HG03064 (cell line): ENCODE data around the gene SNX22.

ENCODE experiments used
- ATAC-seq: cut with Tn5 transposase; IDR thresholded peaks from one replicate; pipeline ENCODE4 v1.9.1; 2021; ENCODE audit warnings: low read depth; ENCODE audit not compliant: unreplicated experiment

SNX22 gene

DNA sequence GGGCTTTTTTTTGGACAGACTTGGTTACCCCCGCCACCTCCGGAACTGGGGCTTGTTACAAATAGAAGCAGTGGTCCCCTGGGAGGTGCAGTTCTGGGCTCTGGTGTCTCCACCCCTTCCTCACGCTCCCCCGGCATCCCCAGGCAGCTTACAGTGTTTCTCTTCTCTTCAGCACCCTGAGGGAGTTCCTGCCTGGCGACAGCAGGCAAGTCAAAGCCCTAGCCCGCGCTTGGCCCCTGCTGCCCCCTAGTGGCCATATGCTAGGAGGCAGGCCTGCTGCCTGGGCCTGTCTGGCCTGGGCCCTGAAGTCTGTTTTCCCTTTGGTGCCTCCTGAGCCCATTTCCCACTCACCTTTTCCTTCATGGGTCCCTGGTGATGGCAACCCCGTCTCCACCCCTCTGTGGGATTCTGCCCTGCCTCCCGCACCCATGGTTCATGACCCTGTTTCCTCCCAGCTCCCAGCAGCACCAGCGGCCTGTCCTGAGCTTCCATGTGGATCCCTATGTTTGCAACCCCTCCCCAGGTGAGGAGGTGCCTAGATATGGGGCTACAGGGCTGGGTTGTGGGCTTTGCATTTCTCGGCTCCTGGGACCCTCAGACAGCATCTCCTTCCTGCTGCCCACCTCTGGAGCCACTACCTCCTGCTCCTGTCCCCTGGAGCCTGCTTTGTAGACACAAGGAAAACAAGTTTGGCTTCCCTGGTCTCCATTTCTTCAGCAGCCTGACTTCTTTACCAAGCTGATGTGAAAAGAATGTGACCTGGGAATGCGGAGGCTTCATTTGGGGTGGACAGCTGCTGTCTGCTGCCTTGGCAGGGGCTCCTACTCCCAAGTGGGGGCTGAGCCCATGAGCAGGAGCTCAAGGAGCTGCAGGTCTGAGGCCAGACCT, 2.2 kb downstream of the SNX22 start:
- peak; percentile 39 for ATAC-seq

DNA sequence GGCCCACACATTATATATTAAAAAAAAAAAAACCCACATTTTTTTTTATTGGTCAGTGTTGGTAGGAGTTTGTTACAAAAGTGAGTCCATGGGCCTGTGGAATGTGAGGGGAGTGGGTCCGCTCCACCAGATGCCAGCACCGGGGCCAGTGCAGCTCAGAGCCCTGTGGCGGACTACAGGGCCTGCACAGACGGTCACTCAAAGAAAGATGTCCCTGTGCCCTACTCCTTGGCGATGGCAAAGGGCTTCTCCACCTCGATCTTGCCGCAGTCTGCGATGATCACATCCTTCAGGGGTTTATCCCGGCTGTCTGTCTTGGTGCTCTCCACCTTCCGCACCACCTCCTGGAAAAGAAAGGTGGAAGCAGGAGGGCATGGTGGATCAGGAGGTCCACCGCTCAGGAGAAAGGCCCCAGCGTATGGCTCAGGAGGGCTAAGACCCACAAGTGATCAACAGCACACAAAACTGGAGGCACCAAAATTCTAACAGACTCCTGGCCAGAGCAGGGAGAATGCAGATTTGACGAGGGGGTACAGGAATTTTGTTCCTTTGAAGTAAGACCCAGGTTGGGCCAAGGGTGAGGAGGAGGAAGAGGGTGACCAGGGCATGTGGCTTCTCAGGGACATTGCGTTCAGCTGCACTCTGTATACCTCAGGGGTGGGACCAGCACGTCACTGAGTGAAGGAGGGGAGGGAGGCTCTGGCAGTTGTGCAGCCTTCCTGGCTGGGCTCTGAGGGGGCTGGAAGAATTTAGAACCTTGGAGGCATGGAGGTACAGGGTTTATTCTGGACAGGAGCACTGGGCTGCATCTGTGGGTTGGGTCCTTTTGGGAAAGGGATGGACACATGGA, 4.5 kb downstream of the SNX22 start:
- no peak for ATAC-seq

DNA sequence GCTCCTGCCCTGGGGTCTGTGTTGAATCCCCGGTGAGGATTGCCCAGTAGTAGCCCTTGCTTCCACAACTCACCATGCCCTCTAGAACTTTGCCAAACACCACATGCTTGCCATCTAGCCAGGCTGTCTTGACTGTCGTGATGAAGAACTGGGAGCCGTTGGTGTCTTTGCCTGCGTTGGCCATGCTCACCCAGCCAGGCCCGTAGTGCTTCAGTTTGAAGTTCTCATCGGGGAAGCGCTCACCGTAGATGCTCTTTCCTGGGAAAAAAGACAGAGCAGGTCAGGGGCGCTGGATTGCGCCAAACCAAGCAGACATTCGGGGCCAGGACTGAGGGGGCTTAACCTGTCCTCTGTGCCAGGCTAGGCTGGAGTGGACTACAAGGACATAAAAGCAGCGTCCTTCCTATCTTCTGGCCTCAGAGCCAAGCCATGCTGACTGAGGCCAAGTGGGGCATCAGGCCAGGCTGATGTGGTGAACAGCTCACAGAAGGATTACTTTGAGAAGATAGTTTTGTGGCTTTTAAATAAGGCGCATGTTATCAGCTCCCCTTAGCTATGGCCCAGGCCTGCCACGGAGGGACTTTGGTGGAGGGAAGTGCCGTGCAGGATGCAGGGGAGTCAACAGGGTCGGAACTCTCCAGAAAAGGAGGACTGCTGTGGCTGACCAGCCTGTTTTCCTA, 5.3 kb downstream of the SNX22 start:
- no peak for ATAC-seq

DNA sequence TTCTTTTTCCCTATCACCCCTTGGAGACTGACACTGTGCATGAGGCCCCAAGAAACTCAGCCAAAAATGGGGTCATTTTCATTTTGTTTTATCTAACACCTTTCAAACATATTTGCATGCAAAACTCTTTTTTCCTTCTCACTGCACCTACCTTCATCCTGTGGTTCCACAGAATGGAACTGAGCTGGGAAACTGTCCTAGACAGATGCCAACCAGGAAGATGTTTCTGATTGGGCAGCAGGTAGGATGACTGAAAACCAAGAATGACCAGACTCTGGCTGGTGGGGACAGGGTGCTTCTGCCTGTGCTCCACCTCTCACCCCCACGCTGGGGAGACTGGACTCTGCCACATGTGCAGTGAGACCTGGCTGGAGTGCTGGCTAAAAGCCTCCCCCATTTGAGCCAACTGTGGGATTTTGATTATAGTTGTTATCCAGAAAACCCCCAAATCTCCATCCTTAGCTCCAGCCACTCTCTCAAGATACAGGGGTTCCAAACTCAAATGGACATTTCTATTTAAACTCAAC, 6.1 kb downstream of the SNX22 start:
- ATAC-seq, result no peak

DNA sequence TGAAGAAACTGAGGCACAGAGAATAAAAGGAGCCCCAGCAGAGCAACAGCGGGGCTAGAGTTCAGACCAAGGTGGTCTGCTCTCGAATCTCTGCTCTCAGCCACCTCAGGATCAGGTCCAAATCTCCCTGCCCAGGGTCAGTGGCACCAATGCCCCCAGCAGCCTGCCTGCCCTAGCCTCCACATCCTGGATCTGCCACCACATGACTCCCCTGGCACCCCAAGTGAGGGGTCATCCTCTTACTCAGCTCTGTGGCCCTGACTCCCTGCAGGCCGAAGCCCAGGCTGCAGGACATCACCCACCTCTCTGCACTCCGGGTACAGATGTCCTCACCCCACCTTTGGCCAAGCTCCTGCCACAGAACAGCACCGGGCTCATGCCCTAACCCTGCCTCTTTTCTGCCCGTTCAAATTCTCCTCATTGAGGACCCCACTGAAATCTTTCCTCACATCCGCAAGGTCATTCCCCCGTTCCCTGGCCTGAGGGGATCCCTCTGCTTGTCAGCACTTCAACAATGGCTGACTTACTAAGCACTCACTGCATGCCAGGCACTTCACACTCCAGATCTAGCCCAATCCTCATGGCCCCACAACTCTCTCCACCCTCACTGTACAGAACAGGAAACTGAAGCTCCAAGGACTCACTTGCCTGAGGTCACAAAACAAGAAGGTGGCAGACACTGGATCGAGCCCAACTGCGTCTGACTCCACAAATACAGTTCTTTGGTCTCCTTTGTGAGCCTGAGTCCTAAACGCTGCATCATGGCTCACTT, 7.0 kb downstream of the SNX22 start:
- ATAC-seq, result no peak

DNA sequence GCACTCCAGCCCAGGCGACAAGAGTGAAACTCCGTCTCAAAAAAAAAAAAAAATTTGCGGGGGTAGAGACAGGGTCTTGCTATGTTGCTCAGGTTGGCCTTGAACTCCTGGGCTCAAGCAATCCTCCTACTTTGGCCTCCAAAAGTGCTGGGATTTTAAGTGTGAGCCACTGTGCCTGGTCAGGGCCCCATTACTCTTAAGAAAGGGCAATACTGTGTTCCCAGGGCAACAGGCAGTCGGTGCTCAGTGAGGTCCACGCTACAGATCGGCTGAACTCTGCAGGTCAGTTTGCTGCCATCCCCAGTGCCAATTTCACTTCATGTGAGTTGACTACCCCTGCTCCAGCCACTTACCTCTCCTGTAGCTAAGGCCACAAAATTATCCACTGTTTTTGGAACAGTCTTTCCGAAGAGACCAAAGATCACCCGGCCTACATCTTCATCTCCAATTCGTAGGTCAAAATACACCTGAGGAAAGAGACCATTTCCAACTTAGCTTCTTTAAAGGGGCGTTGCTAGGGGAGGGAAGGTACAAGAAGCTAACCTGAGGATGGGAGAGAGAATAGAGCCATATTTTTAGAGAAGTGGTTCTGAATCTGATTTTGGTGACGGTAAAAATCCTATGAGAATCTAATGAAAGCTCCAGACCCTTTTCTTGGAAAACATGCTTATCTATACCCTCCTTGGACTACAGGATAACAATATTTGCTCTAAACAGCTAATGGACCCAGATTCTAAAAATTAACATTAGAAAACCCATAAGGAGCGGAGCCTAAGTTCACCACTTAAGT, 10.4 kb downstream of the SNX22 start:
- ATAC-seq, result no peak

DNA sequence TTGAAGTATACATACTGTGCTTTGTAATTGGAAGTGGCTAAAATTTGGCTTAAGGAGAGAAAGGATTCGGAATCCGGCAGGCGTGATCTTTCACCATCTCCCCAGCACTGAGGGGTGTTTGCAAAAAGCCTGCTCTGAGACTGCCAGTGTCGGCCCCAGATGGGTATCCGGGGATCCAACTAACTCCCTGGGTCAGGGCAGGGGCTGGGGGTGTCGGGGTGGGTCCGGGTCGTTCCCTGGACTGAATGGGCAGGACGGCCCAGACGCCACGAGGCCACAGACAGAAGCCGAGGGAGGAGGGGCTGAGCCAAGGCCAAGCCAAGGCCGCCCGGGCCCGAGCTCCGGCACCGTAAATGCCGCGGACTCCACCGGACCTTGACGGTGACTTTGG, 10.9 kb downstream of the SNX22 start:
- no peak for ATAC-seq

DNA sequence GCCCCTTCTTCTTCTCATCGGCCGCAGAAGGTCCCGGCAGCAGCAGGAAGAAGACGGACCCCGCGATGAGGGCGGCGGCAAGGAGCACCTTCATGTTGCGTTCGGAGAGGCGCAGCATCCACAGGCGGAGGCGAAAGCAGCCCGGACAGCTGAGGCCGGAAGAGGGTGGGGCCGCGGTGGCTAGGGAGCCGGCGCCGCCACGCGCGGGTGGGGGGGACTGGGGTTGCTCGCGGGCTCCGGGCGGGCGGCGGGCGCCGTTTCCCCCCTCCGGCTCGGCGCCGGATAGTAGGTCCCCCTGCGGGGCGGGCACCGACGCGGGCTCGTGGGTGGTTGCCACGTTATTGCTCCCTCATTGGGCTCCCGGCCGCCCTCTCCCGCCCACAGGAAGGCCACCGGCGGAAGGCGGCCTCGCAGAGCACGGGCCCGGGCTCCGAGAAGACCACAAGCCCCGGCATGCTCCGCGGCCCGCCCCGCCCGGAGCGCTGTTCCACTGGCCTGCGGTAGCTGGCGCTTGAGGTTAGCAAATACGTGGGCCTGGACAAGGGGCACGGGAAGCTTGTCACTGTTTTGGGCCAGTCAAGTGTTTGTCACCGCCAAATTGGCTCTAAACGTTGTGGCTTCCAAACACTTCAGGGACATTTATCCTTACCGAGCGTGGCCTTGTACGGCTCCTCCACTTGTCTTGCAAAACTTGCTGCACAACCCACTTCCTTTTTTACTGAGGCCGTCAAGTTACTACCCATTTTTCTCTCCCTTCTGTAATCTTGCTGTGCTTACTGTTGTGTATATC, 11.5 kb downstream of the SNX22 start, which contains the start of gene PPIB:
Gene PPIB, minus strand, starts transcription at position 154 of the 790 bp plus-strand sequence. Its CDS starts 36 bp downstream, at position 118.
- peak; percentile 85 for ATAC-seq

DNA sequence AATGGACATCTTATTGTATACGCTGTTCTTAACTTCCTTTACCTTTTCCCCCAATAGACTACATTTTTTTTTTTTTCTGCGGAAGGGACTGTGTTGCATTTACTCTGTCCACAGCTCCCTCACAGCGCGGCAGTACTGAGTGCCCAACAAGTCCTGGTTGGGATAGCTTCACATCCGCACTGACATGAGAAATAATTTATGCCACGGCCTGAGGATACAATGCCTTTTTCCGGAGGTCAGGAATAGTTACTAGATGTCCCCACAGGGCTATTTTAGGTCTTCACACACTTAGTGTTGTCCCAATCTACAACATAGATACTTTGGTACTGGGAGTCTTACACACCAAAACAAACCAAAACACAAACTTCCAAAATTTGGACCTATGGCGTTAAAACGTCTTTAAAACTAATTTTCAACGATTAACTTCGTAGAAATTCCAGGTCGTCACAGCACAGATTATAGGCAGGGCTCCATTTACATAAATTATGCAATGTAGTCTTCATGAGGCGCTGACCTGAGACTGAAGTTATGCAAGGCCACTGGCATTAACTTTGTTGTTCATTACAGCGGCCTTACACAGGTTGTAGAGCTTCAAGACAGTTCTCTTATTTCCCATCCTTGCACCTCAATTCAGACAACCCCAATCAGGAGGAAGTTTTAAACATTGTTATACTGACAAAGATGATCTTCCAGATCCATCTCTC, 12.3 kb downstream of the SNX22 start:
- ATAC-seq, result no peak

DNA sequence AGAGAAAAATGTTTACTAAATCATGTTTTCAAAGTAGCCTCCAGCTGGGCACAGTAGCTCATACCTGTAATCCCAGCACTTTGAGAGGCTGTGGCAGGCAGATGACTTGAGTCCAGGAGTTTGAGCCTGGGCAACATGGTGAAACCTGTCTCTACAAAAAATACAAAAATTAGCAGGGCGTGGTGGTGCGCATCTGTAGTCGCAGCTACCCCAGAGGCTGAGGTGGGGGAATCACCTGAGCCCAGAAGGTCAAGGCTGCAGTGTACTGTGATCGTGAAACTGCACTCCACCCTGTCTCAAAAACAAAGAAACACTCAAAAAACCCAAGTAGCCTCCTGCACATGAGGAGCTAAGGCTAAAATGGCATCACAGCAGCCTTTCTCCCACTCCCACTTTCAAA, 12.9 kb downstream of the SNX22 start:
- ATAC-seq, result no peak

DNA sequence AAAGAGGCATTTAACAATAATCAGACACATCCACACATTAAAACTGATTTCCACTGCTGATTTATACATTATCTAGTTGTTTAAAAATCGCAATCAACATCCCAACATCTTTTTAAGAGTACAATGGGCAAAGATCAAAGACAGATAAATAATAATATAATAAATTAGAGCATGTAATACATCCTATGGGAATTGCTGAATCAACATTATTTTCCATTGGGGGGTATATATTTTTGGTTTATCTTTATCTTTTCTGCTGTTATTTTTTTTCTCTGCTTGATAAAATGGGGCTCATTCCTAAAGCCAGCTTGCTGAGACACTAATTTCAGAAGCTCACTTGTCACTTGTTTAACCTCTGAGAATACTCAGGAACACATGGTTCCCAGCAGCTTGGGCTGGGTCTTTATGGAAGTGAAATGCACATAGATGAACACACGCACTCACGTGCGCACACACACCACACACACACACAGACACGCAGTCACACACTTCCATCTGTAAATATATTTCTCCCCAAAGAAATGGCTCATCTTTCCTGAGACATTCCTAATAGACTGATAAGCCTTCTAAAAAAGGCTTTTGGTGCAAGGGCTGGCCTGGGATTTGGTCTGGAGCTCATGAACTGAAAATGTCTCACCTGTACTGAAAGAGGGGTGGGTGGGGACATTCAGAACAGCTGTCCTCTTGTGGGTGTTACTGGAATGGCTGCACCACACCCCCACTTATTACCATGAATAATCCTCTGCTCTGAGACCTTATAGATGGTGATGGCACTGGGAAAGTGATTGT, 14.8 kb downstream of the SNX22 start:
- ATAC-seq, result no peak

DNA sequence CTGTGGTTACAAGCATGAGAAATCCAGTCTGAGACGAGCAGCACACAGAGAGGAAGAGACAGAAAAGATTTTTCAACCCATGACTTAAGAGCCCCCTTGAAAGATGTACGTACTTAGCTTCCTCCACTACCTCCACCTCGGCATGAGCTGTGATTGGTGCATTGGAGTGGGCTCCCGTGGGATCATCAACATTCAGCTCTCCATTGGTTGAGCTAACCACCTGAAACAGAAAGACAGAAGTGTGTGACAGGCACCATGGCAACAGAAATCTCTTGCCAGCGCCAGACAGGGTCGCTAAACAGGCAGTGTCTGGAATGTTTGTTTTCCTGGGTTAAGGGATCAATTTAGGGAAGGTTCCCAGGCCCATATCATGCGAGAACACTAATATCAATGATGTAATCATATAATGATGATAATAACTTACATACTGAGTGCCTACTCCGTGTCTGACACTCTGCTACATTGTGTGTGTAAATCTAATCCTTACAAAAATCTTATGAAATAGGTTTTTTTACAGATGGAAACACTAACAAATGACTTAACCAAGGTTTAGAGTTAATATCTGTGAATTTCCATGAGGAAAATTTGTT, 28.8 kb downstream of the SNX22 start:
- no peak for ATAC-seq

DNA sequence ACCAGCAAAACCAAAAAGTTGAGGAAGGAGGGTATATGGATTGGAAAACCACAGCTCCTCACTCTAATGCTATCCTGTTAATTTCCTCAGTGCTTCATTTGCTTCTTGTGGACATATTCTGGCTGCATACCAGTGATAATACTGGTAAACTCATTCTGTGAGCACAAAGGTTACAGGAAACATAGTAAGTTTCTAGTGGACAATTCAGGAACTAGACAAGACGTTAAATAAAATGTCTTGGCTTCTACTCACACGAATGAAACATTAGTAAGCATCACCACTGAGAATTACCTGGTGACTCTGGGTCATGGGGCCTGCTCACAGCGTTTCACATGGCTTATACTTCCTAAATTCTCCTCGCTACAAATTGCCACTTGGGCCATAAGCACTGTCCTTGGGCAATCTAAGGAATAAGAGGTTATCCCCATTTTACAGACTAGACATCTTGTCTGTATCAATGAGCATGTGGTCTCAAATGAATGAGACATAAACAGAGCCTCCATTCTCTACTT, 31.4 kb downstream of the SNX22 start:
- ATAC-seq, result no peak

DNA sequence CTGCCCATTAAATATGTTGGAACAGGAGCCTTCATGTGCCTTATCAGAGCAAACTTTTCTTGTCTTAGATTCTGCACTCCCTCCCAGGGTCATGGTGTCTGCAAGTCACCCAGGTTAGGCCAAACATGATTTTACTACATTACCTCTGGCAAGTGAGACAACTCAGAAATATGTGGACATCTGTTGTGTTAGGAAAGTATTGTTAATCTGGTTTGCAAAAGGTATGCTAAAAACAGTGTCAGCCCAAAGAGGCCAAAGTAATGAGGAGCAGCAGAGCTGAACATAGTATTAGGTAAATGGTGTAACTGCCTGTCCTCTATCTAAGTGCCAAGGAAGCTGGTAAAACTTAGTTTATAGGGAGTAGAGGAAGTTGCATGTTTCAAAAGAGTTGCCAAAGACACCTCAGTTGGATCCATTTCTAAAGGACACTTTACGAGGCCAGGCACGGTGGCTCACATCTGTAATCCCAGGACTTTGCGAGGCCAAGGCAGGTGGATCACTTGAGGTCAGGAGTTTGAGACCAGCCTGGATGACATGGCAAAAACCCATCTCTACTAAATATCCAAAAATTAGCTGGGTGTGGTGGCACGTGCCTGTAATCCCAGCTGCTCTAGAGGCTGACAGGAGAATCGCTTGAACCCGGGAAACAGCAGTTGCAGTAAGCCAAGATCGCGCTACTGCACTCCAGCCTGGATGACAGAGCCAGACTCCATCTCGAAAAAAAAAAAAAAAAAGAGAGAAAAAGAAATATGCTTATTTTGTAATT, 33.8 kb downstream of the SNX22 start:
- ATAC-seq, result no peak

DNA sequence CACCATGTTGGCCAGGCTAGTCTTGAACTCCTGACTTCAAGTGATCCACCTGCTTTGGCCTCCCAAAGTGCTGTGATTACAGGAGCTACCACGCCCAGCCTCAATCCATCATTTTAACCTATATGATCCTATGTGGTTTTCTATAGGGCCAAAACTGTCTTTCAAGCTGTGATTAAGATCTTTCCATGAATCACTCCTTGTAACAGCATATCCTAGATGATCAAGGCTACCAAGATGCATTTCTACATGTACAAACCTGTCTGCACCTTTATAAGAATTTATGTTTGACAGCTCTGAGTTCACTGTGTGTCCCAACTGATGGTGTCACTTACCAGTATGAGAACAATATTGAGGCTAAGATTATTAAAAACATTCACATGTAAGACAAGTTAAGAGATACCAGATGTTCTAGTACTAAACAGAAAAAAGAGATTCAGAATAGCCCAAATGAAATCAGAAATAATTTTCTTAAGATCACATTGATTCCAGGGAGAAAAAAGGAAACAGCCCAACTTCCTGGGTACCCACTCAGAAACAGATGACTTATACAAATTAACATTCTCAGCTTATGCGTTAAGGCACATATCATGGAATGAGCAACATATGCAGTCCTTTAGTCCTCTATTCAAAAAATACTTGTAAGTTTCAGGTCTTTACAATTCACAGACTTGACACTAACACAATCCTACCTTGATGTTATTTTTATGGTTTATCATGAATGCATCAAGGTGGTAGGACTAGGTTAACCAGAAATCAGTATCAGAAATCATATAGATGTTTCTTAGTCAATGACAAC, 36.1 kb downstream of the SNX22 start:
- ATAC-seq, result no peak
